ENCODE data around the gene GUCA1C.

The GUCA1C gene

GRCh38 chr3:108877901-108878300 lies 75.8 kb downstream of the GUCA1C start:
- Mint-ChIP-seq H3K9me3 (no peaks in the 10 kb centered on the region), H3K36me3 (no peaks in the 10 kb centered on the region), H3K4me3 (no peak overlapping the region), H3K27ac (no peak overlapping the region), H3K4me1 (no peaks in the 10 kb centered on the region)
- peak; percentile 69 for ATAC-seq
- DNase-seq (ENCODE audit: low spot score in 2 of 2) = no peak

- Mint-ChIP-seq H3K4me1 (peaks cover 25% of the 10 kb centered on the region), H3K27ac (no peak overlapping the region), H3K9me3 (no peaks in the 10 kb centered on the region), H3K4me3 (no peak overlapping the region), H3K36me3 (peaks cover 19% of the 10 kb centered on the region)
- no peak for DNase-seq (ENCODE audit: low spot score in 2 of 2)
- no peak for ATAC-seq
Observed at GRCh38 chr3:108863799-108864135, 89.9 kb downstream of the GUCA1C start.

- ATAC-seq (peak; percentile 93), DNase-seq (ENCODE audit: low spot score in 2 of 2) (no peak)
- peaks cover 25% of the 10 kb centered on the region for H3K4me1 Mint-ChIP-seq
- H3K36me3 Mint-ChIP-seq = peaks cover 19% of the 10 kb centered on the region
- H3K9me3 Mint-ChIP-seq = no peaks in the 10 kb centered on the region
- peak overlapping the region; percentile 67 for H3K27ac Mint-ChIP-seq
- peak overlapping the region; percentile 25 for H3K4me3 Mint-ChIP-seq
Observed at GRCh38 chr3:108862865-108863798, 90.5 kb downstream of the GUCA1C start.

- Mint-ChIP-seq H3K27ac (no peak overlapping the region), H3K9me3 (no peaks in the 10 kb centered on the region), H3K4me3 (no peak overlapping the region), H3K36me3 (peaks cover 23% of the 10 kb centered on the region), H3K4me1 (peaks cover 25% of the 10 kb centered on the region)
- ATAC-seq (no peak), DNase-seq (ENCODE audit: low spot score in 2 of 2) (no peak)
Observed at GRCh38 chr3:108861401-108861800, 92.3 kb downstream of the GUCA1C start.
